Vagina (tissue), 2 donors: ENCODE measurements around the gene AHCYL2. TPM values are rescaled to one million over a fixed set of nuclear protein-coding genes. Genes with fewer than 3 reads are reported as not detected.

Experiments
- DNase-seq, 2 donors: peaks; one replicate each; pipeline ENCODE4 v3.0.0-alpha.2; 2017; ENCODE audit errors: extremely low spot score in 2 of 2
- H3K27ac ChIP-seq: fragments of 200-600 bp; sonication (generic); one replicate; pipeline ENCODE4 v1.5.1; 2019
- H3K27me3 ChIP-seq: fragments of 200-600 bp; sonication (generic); one replicate; pipeline ENCODE4 v1.5.1; 2019
- H3K36me3 ChIP-seq, 2 donors: fragments of 200-600 bp; sonication (generic); one replicate each; pipeline ENCODE4 v1.5.1; 2017 to 2019
- H3K4me1 ChIP-seq: fragments of 200-600 bp; sonication (generic); one replicate; pipeline ENCODE4 v1.5.1; 2019
- H3K4me3 ChIP-seq, 2 donors: fragments of 200-600 bp; sonication (generic); 1 replicate in 1 of 2; 2 replicates in 1 of 2; pipeline ENCODE4 v1.5.1; 2016 to 2019
- H3K9me3 ChIP-seq: fragments of 200-600 bp; sonication (generic); one replicate; pipeline ENCODE4 v1.5.1; 2019
- POLR2A ChIP-seq, 2 donors: fragments of 450-650 bp; IDR thresholded peaks; one replicate each; pipeline ENCODE4 v1.6.1; 2017; ENCODE audit warnings: antibody characterized with exemption in 2 of 2, mild to moderate bottlenecking in 2 of 2, moderate library complexity in 2 of 2
- POLR2AphosphoS5 ChIP-seq, 2 donors: sonication (generic); formaldehyde crosslinking; IDR thresholded peaks; one replicate each; pipeline ENCODE4 v1.9.0; 2017; ENCODE audit warnings: antibody characterized with exemption in 2 of 2, mild to moderate bottlenecking in 2 of 2, low read depth in 1 of 2; ENCODE audit not compliant: insufficient read depth in 1 of 2
- intact Hi-C: fragments of 100-400 bp; cut with DNase I; formaldehyde crosslinking; loops from one replicate; pipeline ENCODE4 v1.15.1; 2023
- total RNA-seq: library from RNA; depleted of rRNA; stranded (reverse); fragments of >200 nt; gene quantifications from one replicate; pipeline ENCODE4 v1.2.3, GENCODE V29; 2016
- TF ChIP-seq, protein P1 (sequence below), 3 experiments: fragments of 450-650 bp in 2 of 3; fragments of 200-600 bp in 1 of 3; sonication (generic) in 1 of 3; IDR thresholded peaks; one replicate each; pipeline ENCODE4 v1.5.1; 2017 to 2019; ENCODE audit warnings: antibody characterized with exemption in 3 of 3, mild to moderate bottlenecking in 2 of 3, moderate library complexity in 2 of 3

Gene AHCYL2
- total RNA-seq, 1 donor from 2014 or later, result 19.6 TPM

DNA sequence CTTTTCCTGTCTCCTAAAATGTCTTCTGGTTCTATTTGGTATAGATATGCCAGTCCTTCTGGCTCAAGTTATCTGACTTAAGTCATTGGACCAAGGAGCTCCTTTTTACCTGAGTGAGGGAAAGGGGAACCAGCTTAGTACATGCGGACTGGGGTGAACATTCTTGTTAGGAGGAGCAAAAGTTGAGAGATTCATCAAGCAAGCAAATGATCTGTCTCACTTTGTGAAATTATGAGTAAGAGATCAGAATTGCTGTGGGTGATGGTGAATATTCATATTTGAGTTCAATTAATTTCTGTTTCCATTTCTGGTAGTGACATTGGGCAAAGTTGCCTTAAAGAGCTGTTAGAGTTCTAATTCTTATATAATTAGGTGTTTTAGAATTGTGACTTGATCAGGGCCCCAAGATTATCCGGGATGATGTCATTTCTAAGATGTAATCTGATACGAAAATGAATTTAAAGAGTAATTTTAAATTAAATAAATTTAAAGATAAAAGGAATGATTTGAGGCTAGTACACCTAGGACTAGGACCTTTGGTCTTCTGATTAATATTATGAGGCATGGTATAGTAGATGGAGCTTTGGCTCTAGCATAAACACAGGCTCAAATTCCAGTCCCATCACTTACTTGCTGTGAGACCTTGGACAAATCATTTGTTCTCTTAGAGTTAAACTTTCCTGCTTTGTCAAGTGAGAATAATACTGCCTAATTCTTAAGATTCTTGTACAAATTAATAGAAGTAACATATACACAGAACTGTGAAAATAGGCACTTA, 149.0 kb downstream of the AHCYL2 start:
- no peak for DNase-seq
- Histone ChIP-seq H3K27ac (no peak overlapping the region), H3K36me3 (no peaks in the 10 kb centered on the region), H3K4me1 (peaks cover 10% of the 10 kb centered on the region), H3K4me3 (no peak overlapping the region), H3K9me3 (no peaks in the 10 kb centered on the region), H3K27me3 (no peaks in the 10 kb centered on the region)
- TF ChIP-seq POLR2AphosphoS5 (IDR thresholded peaks at IDR 0.05; ENCODE audit: insufficient read depth in 1 of 2, low read depth in 1 of 2) (no peak), POLR2A (IDR thresholded peaks at IDR 0.05) (no peak)
- TF ChIP-seq, protein P1, sequence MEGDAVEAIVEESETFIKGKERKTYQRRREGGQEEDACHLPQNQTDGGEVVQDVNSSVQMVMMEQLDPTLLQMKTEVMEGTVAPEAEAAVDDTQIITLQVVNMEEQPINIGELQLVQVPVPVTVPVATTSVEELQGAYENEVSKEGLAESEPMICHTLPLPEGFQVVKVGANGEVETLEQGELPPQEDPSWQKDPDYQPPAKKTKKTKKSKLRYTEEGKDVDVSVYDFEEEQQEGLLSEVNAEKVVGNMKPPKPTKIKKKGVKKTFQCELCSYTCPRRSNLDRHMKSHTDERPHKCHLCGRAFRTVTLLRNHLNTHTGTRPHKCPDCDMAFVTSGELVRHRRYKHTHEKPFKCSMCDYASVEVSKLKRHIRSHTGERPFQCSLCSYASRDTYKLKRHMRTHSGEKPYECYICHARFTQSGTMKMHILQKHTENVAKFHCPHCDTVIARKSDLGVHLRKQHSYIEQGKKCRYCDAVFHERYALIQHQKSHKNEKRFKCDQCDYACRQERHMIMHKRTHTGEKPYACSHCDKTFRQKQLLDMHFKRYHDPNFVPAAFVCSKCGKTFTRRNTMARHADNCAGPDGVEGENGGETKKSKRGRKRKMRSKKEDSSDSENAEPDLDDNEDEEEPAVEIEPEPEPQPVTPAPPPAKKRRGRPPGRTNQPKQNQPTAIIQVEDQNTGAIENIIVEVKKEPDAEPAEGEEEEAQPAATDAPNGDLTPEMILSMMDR (IDR thresholded peaks at IDR 0.05), result no peak
- intact Hi-C loops, result no loop called here

DNA sequence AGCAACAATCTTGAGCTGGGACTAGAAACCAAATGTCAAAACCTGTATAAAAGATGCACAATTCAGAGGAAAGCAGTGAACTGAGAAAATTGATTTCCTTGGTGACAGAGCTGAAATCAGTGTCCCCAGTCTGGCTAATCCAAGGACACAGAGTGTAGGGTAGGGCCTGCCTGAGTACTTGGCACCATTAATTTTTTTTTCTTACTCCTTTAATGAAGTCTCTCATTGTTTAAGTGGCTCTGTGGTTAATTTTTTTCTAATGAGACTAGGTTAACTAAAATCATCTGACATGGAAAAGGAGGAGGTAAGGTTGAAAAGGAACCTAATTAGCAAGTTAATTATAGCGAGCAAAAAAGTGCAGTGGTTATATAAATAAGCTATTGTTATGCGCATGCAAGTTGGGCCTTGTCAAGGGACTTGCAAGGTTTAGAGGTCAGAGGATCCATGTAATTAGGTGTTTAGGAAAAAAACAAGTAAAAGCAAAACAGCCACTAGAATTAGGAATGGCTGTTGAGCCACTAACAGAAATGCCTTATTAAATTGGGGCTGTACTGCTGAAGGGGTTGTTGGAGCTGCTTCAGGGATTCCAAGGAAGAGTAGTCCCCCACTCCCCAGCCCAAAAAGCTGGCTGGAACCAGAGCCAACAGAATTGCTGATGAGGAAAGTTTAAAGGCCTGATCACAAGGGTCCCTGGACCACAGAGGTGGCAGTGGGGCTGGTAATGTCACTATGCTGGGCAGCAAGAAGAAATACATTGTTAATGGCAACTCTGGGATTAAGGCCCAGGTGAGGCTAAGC, 150.5 kb downstream of the AHCYL2 start:
- H3K36me3 ChIP-seq, result no peaks in the 10 kb centered on the region
- H3K27me3 ChIP-seq, result no peaks in the 10 kb centered on the region
- no peaks in the 10 kb centered on the region for H3K9me3 ChIP-seq
- H3K4me3 ChIP-seq, result no peak overlapping the region
- no peak for DNase-seq
- intact Hi-C loops, result no loop called here
- TF ChIP-seq POLR2AphosphoS5 (IDR thresholded peaks at IDR 0.05; ENCODE audit: insufficient read depth in 1 of 2, low read depth in 1 of 2), result no peak
- TF ChIP-seq, protein P1 (IDR thresholded peaks at IDR 0.05), result no peak
- peaks cover 7% of the 10 kb centered on the region for H3K4me1 ChIP-seq
- no peak overlapping the region for H3K27ac ChIP-seq

DNA sequence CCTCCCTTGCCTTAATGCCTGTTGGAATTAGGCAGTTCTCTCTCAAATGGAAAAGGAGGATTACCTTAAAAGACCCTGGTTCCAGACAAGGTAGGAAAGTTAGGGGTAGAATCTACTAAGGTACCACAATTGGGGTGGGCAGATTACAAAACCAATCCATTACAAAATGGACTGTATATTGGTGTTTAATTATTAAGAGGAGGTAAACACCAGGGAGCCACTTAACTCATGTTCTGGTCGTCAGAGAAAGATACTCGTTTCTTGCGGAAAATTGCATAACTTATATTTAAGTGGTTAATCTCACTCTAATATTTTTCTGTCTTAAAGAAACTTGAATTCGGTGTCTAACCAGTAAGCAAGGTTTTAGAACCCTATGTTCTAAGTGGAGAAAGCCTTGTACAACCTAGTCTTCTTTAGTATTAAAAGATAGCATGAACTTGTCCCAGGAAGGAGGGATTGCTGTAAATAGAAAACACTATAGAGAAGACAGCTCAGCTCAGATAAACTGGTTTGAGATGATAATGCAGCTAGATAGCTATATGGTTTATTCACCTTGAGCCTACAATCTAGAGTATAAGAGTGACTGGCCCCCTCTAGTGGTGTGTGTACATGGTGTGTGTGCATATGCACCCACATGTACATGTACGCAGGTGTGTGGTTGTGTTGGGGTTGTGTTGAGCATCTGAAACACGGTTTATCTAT, 151.4 kb downstream of the AHCYL2 start:
- Histone ChIP-seq H3K4me3 (no peak overlapping the region), H3K27me3 (no peaks in the 10 kb centered on the region), H3K27ac (no peak overlapping the region), H3K9me3 (no peaks in the 10 kb centered on the region), H3K36me3 (peaks cover 0 to 3% of the 10 kb centered on the region in 2 donors), H3K4me1 (no peaks in the 10 kb centered on the region)
- TF ChIP-seq POLR2A (IDR thresholded peaks at IDR 0.05) (no peak), POLR2AphosphoS5 (IDR thresholded peaks at IDR 0.05; ENCODE audit: insufficient read depth in 1 of 2, low read depth in 1 of 2) (no peak)
- TF ChIP-seq, protein P1 (IDR thresholded peaks at IDR 0.05), result peak in 1 of 3 experiments; percentile 22
- intact Hi-C loops, result no loop called here
- DNase-seq, result no peak

DNA sequence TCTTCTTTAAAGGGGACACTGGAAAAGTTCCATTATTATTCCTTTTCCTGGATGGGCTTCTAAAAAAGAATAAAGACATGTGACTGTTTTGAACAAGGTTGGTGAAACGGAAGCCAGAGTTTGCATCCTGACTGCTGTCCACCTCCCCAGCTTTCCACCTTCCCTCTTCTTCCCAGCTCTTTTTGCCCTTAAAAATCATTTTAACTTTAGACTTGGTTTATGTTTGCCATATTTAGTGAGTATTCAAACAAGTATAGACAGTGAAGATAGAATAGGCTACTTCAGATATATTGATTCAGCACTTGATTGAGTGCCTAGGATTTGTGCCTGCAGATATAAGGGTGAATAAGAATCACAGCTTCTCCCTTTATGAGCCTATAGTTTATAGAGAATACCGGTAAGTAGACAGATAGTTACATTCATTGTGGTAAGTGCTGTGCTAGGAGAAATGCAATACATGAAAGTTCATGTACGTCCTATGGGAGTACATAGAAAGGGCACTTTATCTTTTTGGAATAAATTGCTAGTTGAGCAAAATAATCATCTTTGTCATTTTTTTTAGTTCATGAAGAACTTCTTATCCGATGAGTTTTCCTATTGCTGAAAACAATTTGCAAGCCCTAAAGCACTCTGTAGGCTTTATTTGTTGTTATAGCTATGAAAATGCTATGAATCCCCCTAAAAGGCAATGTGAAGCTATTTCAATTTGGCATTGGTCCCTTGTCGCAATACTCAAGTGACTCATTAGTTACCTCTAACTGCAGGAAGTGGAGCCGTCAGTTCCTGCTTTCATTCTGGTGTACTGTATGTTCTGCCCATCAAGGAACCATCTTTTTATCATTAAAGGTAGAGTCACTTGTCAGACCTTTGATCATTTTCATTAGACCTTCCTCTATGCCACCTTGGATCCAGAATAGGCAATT, 152.2 kb downstream of the AHCYL2 start:
- H3K4me1 ChIP-seq, result no peaks in the 10 kb centered on the region
- no peaks in the 10 kb centered on the region for H3K9me3 ChIP-seq
- DNase-seq, result no peak
- TF ChIP-seq POLR2AphosphoS5 (IDR thresholded peaks at IDR 0.05; ENCODE audit: insufficient read depth in 1 of 2, low read depth in 1 of 2), result no peak
- TF ChIP-seq, protein P1 (IDR thresholded peaks at IDR 0.05), result no peak
- H3K27ac ChIP-seq, result no peak overlapping the region
- intact Hi-C loops, result no loop called here
- H3K4me3 ChIP-seq, result no peak overlapping the region
- peaks cover 0 to 5% of the 10 kb centered on the region in 2 donors for H3K36me3 ChIP-seq
- H3K27me3 ChIP-seq, result no peaks in the 10 kb centered on the region
